ENCODE measurements around the gene TLE6. TPM values are rescaled to one million over a fixed set of nuclear protein-coding genes. Genes with fewer than 3 reads are reported as not detected.

TLE6 gene
- total RNA-seq, 1 donor from 2014 or later, result 0.44 TPM

DNA sequence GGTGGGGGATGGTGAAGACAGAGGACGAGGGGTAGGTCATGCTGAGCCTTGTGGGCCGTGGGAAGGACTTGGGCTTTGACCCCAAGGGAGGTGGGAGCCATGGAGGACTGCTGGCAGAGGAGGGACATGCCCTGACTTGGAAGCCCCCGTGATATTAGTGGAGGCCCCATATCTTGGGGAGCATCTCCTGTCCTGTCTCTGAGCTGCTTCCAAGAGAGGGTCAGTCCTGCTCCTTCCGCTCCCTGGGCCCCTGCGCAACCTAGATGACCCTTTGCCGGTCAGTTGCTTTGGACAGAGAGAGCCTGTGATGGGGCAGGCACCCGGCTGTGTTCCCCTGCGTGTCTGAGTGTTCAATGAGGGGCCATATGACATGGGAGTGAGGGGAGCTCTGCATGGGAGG lies 5.2 kb downstream of the TLE6 start:
- Mint-ChIP-seq H3K4me1 (peaks cover 36% of the 10 kb centered on the region), H3K9me3 (no peaks in the 10 kb centered on the region), H3K27ac (ENCODE audit: unreplicated experiment) (no peak overlapping the region), H3K4me3 (peak overlapping the region; percentile 27), H3K27me3 (ENCODE audit: low read depth) (peaks cover 89% of the 10 kb centered on the region), H3K36me3 (ENCODE audit: low read depth) (no peaks in the 10 kb centered on the region)
- DNase-seq (ENCODE audit: low read depth, low spot score), result no peak
- TF ChIP-seq, protein P1, sequence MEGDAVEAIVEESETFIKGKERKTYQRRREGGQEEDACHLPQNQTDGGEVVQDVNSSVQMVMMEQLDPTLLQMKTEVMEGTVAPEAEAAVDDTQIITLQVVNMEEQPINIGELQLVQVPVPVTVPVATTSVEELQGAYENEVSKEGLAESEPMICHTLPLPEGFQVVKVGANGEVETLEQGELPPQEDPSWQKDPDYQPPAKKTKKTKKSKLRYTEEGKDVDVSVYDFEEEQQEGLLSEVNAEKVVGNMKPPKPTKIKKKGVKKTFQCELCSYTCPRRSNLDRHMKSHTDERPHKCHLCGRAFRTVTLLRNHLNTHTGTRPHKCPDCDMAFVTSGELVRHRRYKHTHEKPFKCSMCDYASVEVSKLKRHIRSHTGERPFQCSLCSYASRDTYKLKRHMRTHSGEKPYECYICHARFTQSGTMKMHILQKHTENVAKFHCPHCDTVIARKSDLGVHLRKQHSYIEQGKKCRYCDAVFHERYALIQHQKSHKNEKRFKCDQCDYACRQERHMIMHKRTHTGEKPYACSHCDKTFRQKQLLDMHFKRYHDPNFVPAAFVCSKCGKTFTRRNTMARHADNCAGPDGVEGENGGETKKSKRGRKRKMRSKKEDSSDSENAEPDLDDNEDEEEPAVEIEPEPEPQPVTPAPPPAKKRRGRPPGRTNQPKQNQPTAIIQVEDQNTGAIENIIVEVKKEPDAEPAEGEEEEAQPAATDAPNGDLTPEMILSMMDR (conservative IDR thresholded peaks at IDR 0.05), result no peak

DNA sequence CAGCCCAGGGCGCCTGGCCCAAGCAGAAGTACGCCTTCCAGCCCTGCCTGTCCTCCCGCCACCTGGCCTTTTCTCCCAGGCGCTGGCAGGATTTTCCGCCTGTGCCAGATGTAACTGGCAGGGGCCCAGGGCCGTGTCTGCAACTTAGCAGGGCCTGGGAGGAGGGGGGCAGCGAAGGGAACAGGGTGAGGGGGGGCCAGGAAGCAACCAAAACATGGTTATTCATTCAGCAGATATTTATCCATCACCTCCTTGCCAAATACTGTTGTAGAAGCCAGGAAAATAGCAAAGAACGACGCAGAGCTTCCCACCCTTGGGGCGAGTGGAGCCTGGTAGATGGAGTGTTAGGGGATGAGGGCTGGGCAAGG lies 5.6 kb downstream of the TLE6 start:
- no peaks in the 10 kb centered on the region for H3K9me3 Mint-ChIP-seq
- H3K27ac Mint-ChIP-seq (ENCODE audit: unreplicated experiment), result no peak overlapping the region
- TF ChIP-seq, protein P1 (conservative IDR thresholded peaks at IDR 0.05), result no peak
- peaks cover 33% of the 10 kb centered on the region for H3K4me1 Mint-ChIP-seq
- peaks cover 85% of the 10 kb centered on the region for H3K27me3 Mint-ChIP-seq (ENCODE audit: low read depth)
- no peaks in the 10 kb centered on the region for H3K36me3 Mint-ChIP-seq (ENCODE audit: low read depth)
- peak overlapping the region; percentile 44 for H3K4me3 Mint-ChIP-seq
- DNase-seq (ENCODE audit: low read depth, low spot score), result no peak

DNA sequence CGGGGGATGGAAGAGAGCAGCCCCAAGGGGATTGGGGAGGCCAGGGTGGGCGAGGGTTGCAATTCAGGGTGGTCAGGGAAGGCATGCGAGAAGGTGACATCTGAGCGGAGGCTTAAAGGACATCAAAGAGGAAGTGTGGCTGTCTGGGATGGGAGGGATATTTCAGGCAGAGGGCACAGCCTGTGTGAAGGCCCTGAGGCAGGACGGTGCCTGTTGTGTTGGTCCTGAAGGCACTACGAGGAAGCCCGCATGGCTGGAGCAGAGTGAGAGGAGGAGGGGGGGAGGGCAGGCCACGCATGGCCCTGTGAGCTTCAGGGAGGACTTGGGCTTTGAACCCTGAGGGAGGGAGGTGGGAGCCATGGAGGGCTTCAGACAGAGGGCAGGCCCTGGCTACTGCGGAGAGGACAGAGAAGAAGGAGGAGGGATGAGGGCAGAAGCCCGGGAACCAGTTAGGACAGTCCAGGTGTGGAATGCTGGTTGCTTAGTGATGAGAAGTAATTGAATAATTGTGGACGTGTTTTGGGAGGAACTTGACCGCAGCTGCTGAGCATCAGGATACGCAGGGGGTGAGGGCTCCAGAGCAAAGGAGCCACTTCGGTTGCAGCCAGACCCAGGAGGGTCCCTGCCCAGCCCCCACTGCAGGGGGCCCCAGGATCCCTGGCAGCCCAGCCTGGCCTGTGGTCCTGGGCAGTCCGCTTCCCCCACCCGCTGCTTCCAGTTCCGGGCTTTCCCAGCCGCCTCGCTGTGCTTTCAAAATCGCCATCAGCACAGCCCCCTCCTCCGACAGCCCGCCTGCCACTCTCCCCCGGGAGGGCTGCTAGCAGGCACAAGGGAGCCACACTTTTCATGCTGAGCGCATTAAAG lies 6.2 kb downstream of the TLE6 start:
- peaks cover 33% of the 10 kb centered on the region for H3K4me1 Mint-ChIP-seq
- H3K4me3 Mint-ChIP-seq, result peak overlapping the region; percentile 65
- no peaks in the 10 kb centered on the region for H3K9me3 Mint-ChIP-seq
- peak; percentile 56 for DNase-seq (ENCODE audit: low read depth, low spot score)
- H3K36me3 Mint-ChIP-seq (ENCODE audit: low read depth), result no peaks in the 10 kb centered on the region
- TF ChIP-seq, protein P1 (conservative IDR thresholded peaks at IDR 0.05), result no peak
- peaks cover 80% of the 10 kb centered on the region for H3K27me3 Mint-ChIP-seq (ENCODE audit: low read depth)
- no peak overlapping the region for H3K27ac Mint-ChIP-seq (ENCODE audit: unreplicated experiment)

DNA sequence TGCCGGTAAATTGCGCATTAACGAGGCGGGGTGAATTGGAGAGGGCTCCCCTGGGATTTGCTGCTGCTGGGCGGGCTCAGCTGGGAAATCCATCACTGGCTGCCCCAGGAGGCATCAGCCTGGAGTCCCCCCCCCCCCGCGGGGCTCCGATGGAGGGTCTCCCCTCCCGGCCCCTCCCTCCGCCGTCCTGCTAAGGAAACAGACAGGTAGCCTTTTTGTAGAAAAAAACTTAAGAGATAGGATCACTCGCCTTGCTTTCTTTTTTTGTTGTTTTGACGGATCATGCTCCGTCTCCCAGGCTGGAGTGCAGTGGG lies 6.8 kb downstream of the TLE6 start:
- peaks cover 80% of the 10 kb centered on the region for H3K27me3 Mint-ChIP-seq (ENCODE audit: low read depth)
- H3K36me3 Mint-ChIP-seq (ENCODE audit: low read depth), result no peaks in the 10 kb centered on the region
- peaks cover 33% of the 10 kb centered on the region for H3K4me1 Mint-ChIP-seq
- H3K27ac Mint-ChIP-seq (ENCODE audit: unreplicated experiment), result no peak overlapping the region
- peak overlapping the region; percentile 65 for H3K4me3 Mint-ChIP-seq
- no peaks in the 10 kb centered on the region for H3K9me3 Mint-ChIP-seq
- TF ChIP-seq, protein P1 (conservative IDR thresholded peaks at IDR 0.05), result no peak
- no peak for DNase-seq (ENCODE audit: low read depth, low spot score)

DNA sequence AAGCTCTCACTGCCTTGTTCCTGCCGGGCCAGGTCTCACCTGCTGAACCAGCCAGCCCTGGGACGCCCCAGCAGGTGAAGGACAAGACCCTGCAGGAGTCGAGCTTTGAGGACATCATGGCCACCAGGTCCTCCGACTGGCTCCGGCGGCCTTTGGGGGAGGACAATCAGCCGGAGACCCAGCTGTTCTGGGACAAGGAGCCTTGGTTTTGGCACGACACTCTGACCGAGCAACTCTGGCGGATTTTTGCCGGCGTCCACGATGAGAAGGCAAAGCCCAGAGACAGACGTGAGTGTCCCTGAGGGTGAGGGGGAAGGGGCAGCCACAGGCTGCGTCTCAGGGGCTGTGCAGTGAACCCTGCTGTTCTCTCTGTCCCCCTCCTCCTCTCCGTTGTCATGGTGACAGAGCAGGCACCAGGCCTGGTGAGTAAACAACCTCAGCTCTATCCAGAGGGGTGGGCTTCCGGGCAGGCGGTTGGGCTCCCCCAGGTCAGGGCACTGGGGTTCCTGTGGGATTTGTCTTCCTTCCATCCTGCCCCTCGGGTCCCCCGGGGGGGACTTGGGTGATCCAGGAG lies 9.7 kb downstream of the TLE6 start:
- TF ChIP-seq, protein P1 (conservative IDR thresholded peaks at IDR 0.05), result no peak
- Mint-ChIP-seq H3K9me3 (no peaks in the 10 kb centered on the region), H3K27ac (ENCODE audit: unreplicated experiment) (peak overlapping the region; percentile 92), H3K4me1 (peaks cover 27% of the 10 kb centered on the region), H3K4me3 (peak overlapping the region; percentile 76), H3K27me3 (ENCODE audit: low read depth) (peaks cover 63% of the 10 kb centered on the region), H3K36me3 (ENCODE audit: low read depth) (no peaks in the 10 kb centered on the region)
- DNase-seq (ENCODE audit: low read depth, low spot score), result peak; percentile 69
